Esophagus squamous epithelium (tissue), 5 donors: ENCODE results near the gene SLC8A2. TPM values are rescaled to one million over a fixed set of nuclear protein-coding genes. Genes with fewer than 3 reads are reported as not detected.

Experiments
- DNase-seq: peaks from one replicate; lab custom pipeline; 2025; lab: John Stamatoyannopoulos, UW
- H3K27ac ChIP-seq, 4 donors: fragments of 200-600 bp; sonication (generic); one replicate each; pipeline ENCODE4 v1.5.1; 2016 to 2019; ENCODE audit warnings: mild to moderate bottlenecking in 1 of 4
- H3K27me3 ChIP-seq, 4 donors: fragments of 200-600 bp; sonication (generic); 1 replicate in 3 of 4; 2 replicates in 1 of 4; pipeline versions ENCODE4 v1.5.1 to v1.6.0; 2017 to 2021; ENCODE audit warnings: antibody characterized with exemption in 1 of 4
- H3K36me3 ChIP-seq, 3 donors: fragments of 200-600 bp; sonication (generic); one replicate each; pipeline ENCODE4 v1.5.1; 2016 to 2019
- H3K4me1 ChIP-seq, 3 donors: fragments of 200-600 bp; sonication (generic); one replicate each; pipeline ENCODE4 v1.5.1; 2017 to 2019
- H3K4me3 ChIP-seq, 4 donors: fragments of 200-600 bp; sonication (generic); 1 replicate in 3 of 4; 2 replicates in 1 of 4; pipeline ENCODE4 v1.5.1; 2016 to 2019; ENCODE audit warnings: mild to moderate bottlenecking in 2 of 4, moderate library complexity in 1 of 4
- H3K9me3 ChIP-seq, 3 donors: fragments of 200-600 bp; sonication (generic); one replicate each; pipeline ENCODE4 v1.5.1; 2016 to 2019
- CTCF ChIP-seq, 6 experiments: fragments of 450-650 bp in 4 of 6; fragments of 200-600 bp in 2 of 6; sonication (generic) in 2 of 6; IDR thresholded peaks; one replicate each; pipeline ENCODE4 v1.5.1; 2016 to 2019; ENCODE audit warnings: antibody characterized with exemption in 6 of 6, mild to moderate bottlenecking in 4 of 6, moderate library complexity in 4 of 6
- POLR2A ChIP-seq, 4 donors: fragments of 450-650 bp; IDR thresholded peaks; one replicate each; pipeline ENCODE4 v1.6.1; 2017; ENCODE audit warnings: antibody characterized with exemption in 4 of 4, mild to moderate bottlenecking in 4 of 4, moderate library complexity in 3 of 4
- WGBS, 2 donors: methylation state at CpG; one replicate each; pipeline ENCODE4 v1.1.5; 2018; 5-methylcytosine and 5-hydroxymethylcytosine counted together
- intact Hi-C: fragments of 100-400 bp; cut with DNase I; formaldehyde crosslinking; loops from one replicate; pipeline ENCODE4 v1.15.0; 2022
- total RNA-seq, 4 donors: library from RNA; depleted of rRNA; stranded (reverse); fragments of >200 nt; gene quantifications; one replicate each; pipeline ENCODE4 v1.1.0, GENCODE V29; 2016
- donor health status: DM: yes; HTN: yes; CAD: no.

Gene SLC8A2
- total RNA-seq, 4 donors from 2014 or later = 0.08 to 5.0 (median 3.6) TPM; not detected in 1

DNA sequence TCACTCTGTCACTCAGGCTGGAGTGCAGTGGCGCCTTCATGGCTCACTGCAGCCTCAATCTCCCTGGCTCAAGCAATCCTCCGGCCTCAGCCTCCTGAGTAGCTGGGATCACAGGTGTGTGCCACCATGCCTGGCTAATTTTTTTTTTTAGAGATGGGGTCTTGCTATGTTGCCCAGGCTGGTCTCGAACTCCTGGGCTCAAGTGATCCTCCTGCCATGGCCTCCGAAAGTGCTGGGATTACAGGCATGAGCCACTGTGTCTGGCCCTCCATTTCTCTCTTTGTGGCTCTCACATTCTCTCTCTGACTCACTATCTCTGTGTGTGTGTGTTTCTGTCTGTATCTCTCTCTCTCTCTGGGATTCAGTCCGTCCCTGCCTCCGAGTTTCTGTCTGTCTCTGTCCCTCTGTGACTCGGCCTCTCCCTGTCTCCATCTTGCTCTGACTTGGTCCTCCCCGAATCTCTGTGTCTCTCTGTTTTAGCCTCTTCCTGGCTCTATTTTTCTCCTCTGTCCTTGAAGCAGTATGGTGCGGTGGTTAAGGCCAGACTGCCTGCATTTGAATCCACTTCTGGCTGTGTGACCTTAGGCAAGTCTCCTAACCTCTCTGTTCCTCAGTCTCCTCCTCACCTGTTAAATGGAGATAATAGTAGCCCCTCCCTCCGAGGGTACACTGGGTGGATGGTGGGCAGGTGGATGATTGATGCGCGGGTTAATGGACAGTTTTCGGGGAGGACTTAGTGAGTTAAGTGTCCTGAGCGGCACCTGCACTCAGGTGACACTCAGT lies 63.3 kb downstream of the SLC8A2 start:
- Histone ChIP-seq H3K27ac (no peak overlapping the region), H3K4me1 (peaks cover 0 to 5% (median 0%) of the 10 kb centered on the region in 3 donors), H3K9me3 (no peaks in the 10 kb centered on the region), H3K36me3 (no peaks in the 10 kb centered on the region), H3K27me3 (peaks cover 0 to 76% (median 0%) of the 10 kb centered on the region in 4 donors), H3K4me3 (no peak overlapping the region)
- intact Hi-C loops = loop anchor here (10.0 kb wide), 1 partner anchor 114 kb away; no protein-coding TSS in a partner anchor
- no peak for DNase-seq
- TF ChIP-seq CTCF (IDR thresholded peaks at IDR 0.05) (no peak), POLR2A (IDR thresholded peaks at IDR 0.05) (no peak)
- 79 to 89% methylated on average over 10 to 14 of the region's 14 CpGs for WGBS, 2 donors

GRCh38 chr19:47407417-47407774 lies 64.3 kb downstream of the SLC8A2 start:
- 0% methylated on average over 4 of the region's 14 CpGs; no CpG with 5 or more reads in 1 of the 2 donors for WGBS, 2 donors
- intact Hi-C loops = loop anchor here (10.0 kb wide), 1 partner anchor 113 kb away; no protein-coding TSS in a partner anchor
- TF ChIP-seq POLR2A (IDR thresholded peaks at IDR 0.05) = no peak
- no peak for TF ChIP-seq CTCF (IDR thresholded peaks at IDR 0.05)
- peaks cover 0 to 5% (median 0%) of the 10 kb centered on the region in 3 donors for H3K4me1 ChIP-seq
- no peaks in the 10 kb centered on the region for H3K9me3 ChIP-seq
- no peak for DNase-seq
- H3K36me3 ChIP-seq = no peaks in the 10 kb centered on the region
- H3K27ac ChIP-seq = no peak overlapping the region
- no peak overlapping the region for H3K4me3 ChIP-seq
- H3K27me3 ChIP-seq = peaks cover 0 to 68% (median 0%) of the 10 kb centered on the region in 4 donors

GRCh38 chr19:47406711-47407416 lies 64.8 kb downstream of the SLC8A2 start:
- no peaks in the 10 kb centered on the region for H3K36me3 ChIP-seq
- H3K4me1 ChIP-seq = peaks cover 0 to 5% (median 0%) of the 10 kb centered on the region in 3 donors
- intact Hi-C loops = loop anchor here (10.0 kb wide), 1 partner anchor 112 kb away; no protein-coding TSS in a partner anchor
- no peak for DNase-seq
- no peak overlapping the region for H3K27ac ChIP-seq
- H3K9me3 ChIP-seq = no peaks in the 10 kb centered on the region
- TF ChIP-seq CTCF (IDR thresholded peaks at IDR 0.05) = no peak
- no peak for TF ChIP-seq POLR2A (IDR thresholded peaks at IDR 0.05)
- H3K27me3 ChIP-seq = peaks cover 0 to 63% (median 0%) of the 10 kb centered on the region in 4 donors
- H3K4me3 ChIP-seq = no peak overlapping the region
- 10 to 15% methylated on average over 21 to 23 of the region's 47 CpGs for WGBS, 2 donors

GRCh38 chr19:47405854-47406417 lies 65.8 kb downstream of the SLC8A2 start:
- H3K27me3 ChIP-seq = peaks cover 0 to 57% (median 0%) of the 10 kb centered on the region in 4 donors
- no peaks in the 10 kb centered on the region for H3K9me3 ChIP-seq
- intact Hi-C loops = loop anchor here (10.0 kb wide), 1 partner anchor 111 kb away; no protein-coding TSS in a partner anchor
- WGBS, 2 donors = 82 to 85% methylated on average over 5 of the region's 5 CpGs
- no peak overlapping the region for H3K4me3 ChIP-seq
- no peaks in the 10 kb centered on the region for H3K36me3 ChIP-seq
- H3K4me1 ChIP-seq = peaks cover 0 to 5% (median 0%) of the 10 kb centered on the region in 3 donors
- TF ChIP-seq CTCF (IDR thresholded peaks at IDR 0.05) = no peak
- no peak for TF ChIP-seq POLR2A (IDR thresholded peaks at IDR 0.05)
- no peak for DNase-seq
- H3K27ac ChIP-seq = no peak overlapping the region
